Activated CD4-positive, alpha-beta T cell treated with anti-CD3 and anti-CD28 coated beads for 24 hours (primary cell): ENCODE measurements around the gene ZC3H18.
A peak's percentile ranks its signal among the peaks of the same experiment; 100 is the strongest.

Experiments
- DNase-seq, 2 donors: peaks; one replicate each; pipeline ENCODE4 v3.0.0-alpha.2; 2020; ENCODE audit warnings: low read depth in 2 of 2

The ZC3H18 gene

GRCh38 chr16:88569985-88570690 is at the start of gene ZC3H18:
TSS of gene ZC3H18 (plus strand) at chr16:88570403. CDS start at chr16:88577124, 6,721 bp downstream.
- peak; percentile 97 to 98 for DNase-seq

- DNase-seq = no peak
Observed at GRCh38 chr16:88521674-88522073, 48.5 kb upstream of the ZC3H18 start.

GRCh38 chr16:88522276-88522949 is 47.8 kb upstream of the ZC3H18 start:
- DNase-seq = no peak

- DNase-seq = no peak
Observed at GRCh38 chr16:88523309-88524161, 46.7 kb upstream of the ZC3H18 start.

GRCh38 chr16:88524274-88524972 is 45.8 kb upstream of the ZC3H18 start:
- no peak for DNase-seq

- no peak for DNase-seq
Observed at GRCh38 chr16:88524973-88525662, 45.1 kb upstream of the ZC3H18 start.

- no peak for DNase-seq
Observed at GRCh38 chr16:88525663-88525990, 44.6 kb upstream of the ZC3H18 start.

- DNase-seq = no peak
Observed at GRCh38 chr16:88526008-88526905, 43.9 kb upstream of the ZC3H18 start.

GRCh38 chr16:88526906-88527185 is 43.4 kb upstream of the ZC3H18 start:
- no peak for DNase-seq

GRCh38 chr16:88527186-88527936 is 42.8 kb upstream of the ZC3H18 start:
- peak; percentile 54 for DNase-seq

GRCh38 chr16:88527937-88528743 is 42.1 kb upstream of the ZC3H18 start:
- no peak for DNase-seq

- DNase-seq = no peak
Observed at GRCh38 chr16:88528902-88529318, 41.3 kb upstream of the ZC3H18 start.

GRCh38 chr16:88529596-88529995 is 40.6 kb upstream of the ZC3H18 start:
- no peak for DNase-seq

GRCh38 chr16:88530051-88530857 is 39.9 kb upstream of the ZC3H18 start:
- no peak for DNase-seq

- no peak for DNase-seq
Observed at GRCh38 chr16:88530858-88531203, 39.4 kb upstream of the ZC3H18 start.

- no peak for DNase-seq
Observed at GRCh38 chr16:88531346-88531745, 38.9 kb upstream of the ZC3H18 start.

GRCh38 chr16:88531931-88532433 is 38.2 kb upstream of the ZC3H18 start:
- DNase-seq = no peak
